Testis (tissue), 2 donors: Measurements from ENCODE around the gene HTATSF1.

Source experiments
- POLR2A ChIP-seq: fragments of 450-650 bp; IDR thresholded peaks from one replicate; pipeline ENCODE4 v1.6.1; 2017; ENCODE audit warnings: antibody characterized with exemption, mild to moderate bottlenecking, moderate library complexity
- TF ChIP-seq, protein P1 (sequence below), 3 experiments: fragments of 450-650 bp in 2 of 3; fragments of 200-600 bp in 1 of 3; sonication (generic) in 1 of 3; IDR thresholded peaks; one replicate each; pipeline ENCODE4 v1.5.1; 2016 to 2019; ENCODE audit warnings: antibody characterized with exemption in 3 of 3, mild to moderate bottlenecking in 2 of 3, moderate library complexity in 1 of 3

DNA sequence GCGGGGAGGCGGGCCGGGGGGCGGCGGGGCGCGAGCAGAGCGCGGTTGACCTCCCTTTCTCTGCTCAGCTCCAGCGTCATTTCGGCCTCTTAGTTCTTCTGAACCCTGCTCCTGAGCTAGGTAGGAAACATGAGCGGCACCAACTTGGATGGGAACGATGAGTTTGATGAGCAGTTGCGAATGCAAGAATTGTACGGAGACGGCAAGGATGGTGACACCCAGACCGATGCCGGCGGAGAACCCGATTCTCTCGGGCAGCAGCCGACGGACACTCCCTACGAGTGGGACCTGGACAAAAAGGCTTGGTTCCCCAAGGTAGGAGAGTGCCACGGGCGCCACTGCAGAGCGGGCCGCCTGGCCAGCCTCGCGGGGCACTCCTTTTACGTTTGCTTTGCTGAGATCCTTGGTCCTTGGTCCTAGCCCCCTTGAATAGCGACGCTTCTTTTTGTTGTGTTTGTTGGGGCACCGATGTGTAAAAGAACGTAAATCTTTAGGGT is at the start of gene HTATSF1:
- TF ChIP-seq POLR2A: no peak
- TF ChIP-seq, protein P1, sequence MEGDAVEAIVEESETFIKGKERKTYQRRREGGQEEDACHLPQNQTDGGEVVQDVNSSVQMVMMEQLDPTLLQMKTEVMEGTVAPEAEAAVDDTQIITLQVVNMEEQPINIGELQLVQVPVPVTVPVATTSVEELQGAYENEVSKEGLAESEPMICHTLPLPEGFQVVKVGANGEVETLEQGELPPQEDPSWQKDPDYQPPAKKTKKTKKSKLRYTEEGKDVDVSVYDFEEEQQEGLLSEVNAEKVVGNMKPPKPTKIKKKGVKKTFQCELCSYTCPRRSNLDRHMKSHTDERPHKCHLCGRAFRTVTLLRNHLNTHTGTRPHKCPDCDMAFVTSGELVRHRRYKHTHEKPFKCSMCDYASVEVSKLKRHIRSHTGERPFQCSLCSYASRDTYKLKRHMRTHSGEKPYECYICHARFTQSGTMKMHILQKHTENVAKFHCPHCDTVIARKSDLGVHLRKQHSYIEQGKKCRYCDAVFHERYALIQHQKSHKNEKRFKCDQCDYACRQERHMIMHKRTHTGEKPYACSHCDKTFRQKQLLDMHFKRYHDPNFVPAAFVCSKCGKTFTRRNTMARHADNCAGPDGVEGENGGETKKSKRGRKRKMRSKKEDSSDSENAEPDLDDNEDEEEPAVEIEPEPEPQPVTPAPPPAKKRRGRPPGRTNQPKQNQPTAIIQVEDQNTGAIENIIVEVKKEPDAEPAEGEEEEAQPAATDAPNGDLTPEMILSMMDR (IDR thresholded peaks at IDR 0.05): no peak
